Heart right ventricle (tissue), 16 donors: Measurements from ENCODE around the gene ABLIM2. TPM values are rescaled to one million over a fixed set of nuclear protein-coding genes. Genes with fewer than 3 reads are reported as not detected.

Experiments used
- ATAC-seq, 8 donors: fragments of 200-7000 bp; cut with Tn5 transposase; one replicate each; pipeline ENCODE4 v1.9.1; 2020; ENCODE audit warnings: mild to moderate bottlenecking in 8 of 8, moderate library complexity in 8 of 8, moderate number of reproducible peaks in 1 of 8
- DNase-seq, 2 donors: peaks; one replicate each; pipeline ENCODE4 v3.0.0-alpha.2; 2020
- H3K27ac ChIP-seq, 10 donors: fragments of 200-600 bp; sonication (generic) in 2 of 10; one replicate each; pipeline versions ENCODE4 v1.5.0 to v1.8.0; 2020 to 2022; ENCODE audit warnings: mild to moderate bottlenecking in 3 of 10
- H3K27me3 ChIP-seq, 7 donors: fragments of 200-600 bp; one replicate each; pipeline ENCODE4 v1.8.0; 2021 to 2022; ENCODE audit warnings: mild to moderate bottlenecking in 2 of 7
- H3K36me3 ChIP-seq, 9 donors: fragments of 200-600 bp; sonication (generic) in 1 of 9; one replicate each; pipeline versions ENCODE4 v1.5.0 to v1.8.0; 2020 to 2022; ENCODE audit warnings: mild to moderate bottlenecking in 2 of 9
- H3K4me1 ChIP-seq, 9 donors: fragments of 200-600 bp; sonication (generic) in 1 of 9; one replicate each; pipeline versions ENCODE4 v1.5.0 to v1.8.0; 2020 to 2022; ENCODE audit warnings: mild to moderate bottlenecking in 4 of 9
- H3K4me3 ChIP-seq, 10 donors: fragments of 200-600 bp; sonication (generic) in 2 of 10; one replicate each; pipeline versions ENCODE4 v1.5.0 to v1.8.0; 2020 to 2022; ENCODE audit warnings: mild to moderate bottlenecking in 7 of 10, moderate library complexity in 2 of 10
- H3K9me3 ChIP-seq, 11 donors: fragments of 200-600 bp in 10 of 11; sonication (generic) in 2 of 11; one replicate each; pipeline versions ENCODE4 v1.5.0 to v1.8.0; 2013 to 2022; ENCODE audit warnings: mild to moderate bottlenecking in 2 of 11, control low read depth in 1 of 11, moderate library complexity in 1 of 11
- WGBS, 2 donors: extraction: QIAGEN DNeasy Blood & Tissue Kit; methylation state at CpG; one replicate each; pipeline ENCODE4 v1.1.7; 2013; ENCODE audit warnings: inconsistent platforms in 1 of 2; 5-methylcytosine and 5-hydroxymethylcytosine counted together
- intact Hi-C, 10 donors: fragments of 100-400 bp; cut with DNase I; formaldehyde crosslinking; loops; one replicate each; pipeline versions ENCODE4 v1.11.1 to v1.14.2; 2022
- polyA plus RNA-seq, 2 donors: library from polyadenylated mRNA; stranded (reverse); fragments of 200-250 nt; gene quantifications; one replicate each; pipeline ENCODE4 v1.2.3, GENCODE V29; 2013
- total RNA-seq, 10 donors: library from RNA; stranded (reverse); fragmentation: NEBNext Ultra II Directional in 3 of 10; extraction: Animal tissue kit (Norgen Biotek cat#: 25700) in 3 of 10; gene quantifications; one replicate each; pipeline versions ENCODE4 v1.2.1 to v1.2.4, GENCODE V29; 2021 to 2023
- TF ChIP-seq, protein P1 (sequence below), 9 donors: fragments of 200-600 bp; sonication (generic) in 2 of 9; IDR thresholded peaks; one replicate each; pipeline versions ENCODE4 v1.5.0 to v1.8.0; 2021 to 2022; ENCODE audit warnings: antibody characterized with exemption in 9 of 9, mild to moderate bottlenecking in 5 of 9, moderate library complexity in 1 of 9
- donor health status: Arrhythmogenic right ventricular cardiomyopathy.
- donor health status: ischemic (EF 13 %, LVEDD 7.1; RV severe dilation, severe dysfunction).
- donor health status: healthy with polysubstance abuse.
- donor health status: DM: no; HTN: yes; CAD: no.
- donor health status: DM: no; HTN: no; CAD: no.
- donor health status: ischemic (EF 25% LVEDD 6.9; RV normal size, moderate dysfunction).
- donor health status: ischemic (EF 25% LVEDD 5.7; RV mildly dilated, moderate dysfunction).
- donor health status: healthy.
- donor health status: DM: yes; HTN: yes; CAD: no.
- donor health status: Ischemic cardiomyopathy.
- donor health status: ischemic (EF 35%, LVEDD 5.7; RV mildly dilated, moderate dysfunction).
- donor health status: nonischemic (EF 11% LVEDD 7.7; RV severe dilation, severe dysfunction).
- donor health status: DM: yes; HTN: yes; CAD: no.
- donor health status: PGD.
- donor health status: ischemic (EF 29% LVEDD 5.4; RV normal size, mild dysfunction).
- donor health status: nonischemic (EF 23%, LVEDD 6.1; RV moderate dilation, normal function).

ABLIM2 gene
- total and polyA plus RNA-seq, 12 donors = 7.2 to 27.8 (median 17.6) TPM

DNA sequence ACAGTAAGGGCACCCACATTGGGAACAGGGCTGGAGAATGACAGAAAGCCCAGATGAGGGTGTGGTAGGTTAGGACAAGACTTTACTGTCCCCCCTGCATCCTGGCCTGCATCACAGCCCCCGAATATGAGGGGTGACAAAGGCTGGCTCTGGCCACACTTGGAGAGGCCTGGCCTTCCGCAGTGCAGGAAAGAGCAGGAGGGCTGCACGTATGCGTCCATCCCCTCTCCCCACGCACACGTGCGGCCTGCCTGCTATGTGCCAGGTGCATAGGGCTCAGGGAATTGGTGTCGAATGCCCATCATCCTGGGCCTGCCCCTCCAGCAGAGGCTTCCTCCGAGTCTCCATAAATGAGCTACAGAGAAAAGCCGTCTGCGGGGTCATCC is 80.5 kb downstream of the ABLIM2 start:
- Histone ChIP-seq H3K36me3 (no peaks in the 10 kb centered on the region), H3K4me1 (peaks cover 6 to 29% (median 18%) of the 10 kb centered on the region in 9 donors), H3K27me3 (peaks cover 0 to 5% (median 0%) of the 10 kb centered on the region in 7 donors), H3K9me3 (no peaks in the 10 kb centered on the region), H3K4me3 (no peak overlapping the region), H3K27ac (no peak overlapping the region)
- 88 to 89% methylated on average over 11 of the region's 11 CpGs for WGBS, 2 donors
- TF ChIP-seq, protein P1, sequence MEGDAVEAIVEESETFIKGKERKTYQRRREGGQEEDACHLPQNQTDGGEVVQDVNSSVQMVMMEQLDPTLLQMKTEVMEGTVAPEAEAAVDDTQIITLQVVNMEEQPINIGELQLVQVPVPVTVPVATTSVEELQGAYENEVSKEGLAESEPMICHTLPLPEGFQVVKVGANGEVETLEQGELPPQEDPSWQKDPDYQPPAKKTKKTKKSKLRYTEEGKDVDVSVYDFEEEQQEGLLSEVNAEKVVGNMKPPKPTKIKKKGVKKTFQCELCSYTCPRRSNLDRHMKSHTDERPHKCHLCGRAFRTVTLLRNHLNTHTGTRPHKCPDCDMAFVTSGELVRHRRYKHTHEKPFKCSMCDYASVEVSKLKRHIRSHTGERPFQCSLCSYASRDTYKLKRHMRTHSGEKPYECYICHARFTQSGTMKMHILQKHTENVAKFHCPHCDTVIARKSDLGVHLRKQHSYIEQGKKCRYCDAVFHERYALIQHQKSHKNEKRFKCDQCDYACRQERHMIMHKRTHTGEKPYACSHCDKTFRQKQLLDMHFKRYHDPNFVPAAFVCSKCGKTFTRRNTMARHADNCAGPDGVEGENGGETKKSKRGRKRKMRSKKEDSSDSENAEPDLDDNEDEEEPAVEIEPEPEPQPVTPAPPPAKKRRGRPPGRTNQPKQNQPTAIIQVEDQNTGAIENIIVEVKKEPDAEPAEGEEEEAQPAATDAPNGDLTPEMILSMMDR (IDR thresholded peaks at IDR 0.05) = no peak
- DNase-seq (no peak), ATAC-seq (no peak)
- intact Hi-C loops = no loop called here

DNA sequence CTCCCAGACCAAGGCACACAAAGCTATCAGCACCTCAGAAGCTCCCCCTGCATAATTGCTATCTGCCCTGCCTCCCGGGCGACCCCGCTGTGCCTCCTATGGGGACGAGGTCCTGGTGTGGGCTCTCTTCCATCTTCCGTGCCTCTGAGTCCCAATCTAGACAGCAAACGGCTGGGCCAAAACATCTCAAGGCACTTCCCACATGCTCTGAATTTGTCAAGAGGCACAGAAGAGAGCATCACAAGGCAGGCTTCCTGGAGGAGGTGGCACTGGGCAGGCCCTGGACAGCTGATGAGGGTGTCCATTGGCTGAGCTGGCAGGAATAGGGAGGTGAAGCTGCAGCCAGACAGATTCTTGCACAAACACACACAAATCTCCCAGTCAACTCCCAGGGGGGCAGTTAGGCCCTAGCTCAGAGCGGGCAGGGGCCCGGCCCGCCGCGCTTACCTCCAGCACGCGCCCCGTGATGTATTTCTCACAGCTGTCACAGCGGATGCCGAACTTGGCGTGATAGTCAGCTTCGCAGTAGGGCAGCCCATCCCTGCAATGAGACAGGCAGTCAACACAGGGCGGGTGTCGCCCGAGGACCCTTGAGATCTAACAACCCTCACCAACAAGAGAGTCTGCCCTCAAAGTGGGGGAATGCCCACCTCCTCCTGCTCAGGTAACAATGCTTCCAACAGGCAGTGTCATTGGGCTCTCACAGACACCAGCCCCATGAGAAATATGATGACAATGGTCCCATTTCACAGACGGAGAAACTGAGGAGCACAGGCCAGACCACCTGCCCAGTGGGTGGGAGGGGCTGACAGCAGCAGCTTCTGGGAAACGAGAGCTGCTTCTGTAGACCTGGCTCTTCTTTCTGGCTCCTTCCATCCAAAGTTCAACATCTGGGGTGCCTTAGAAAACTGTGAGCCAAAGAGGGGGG is 81.2 kb downstream of the ABLIM2 start:
- Histone ChIP-seq H3K36me3 (no peaks in the 10 kb centered on the region), H3K27me3 (peaks cover 0 to 5% (median 0%) of the 10 kb centered on the region in 7 donors), H3K9me3 (no peaks in the 10 kb centered on the region), H3K4me1 (peaks cover 6 to 29% (median 18%) of the 10 kb centered on the region in 9 donors), H3K4me3 (no peak overlapping the region), H3K27ac (no peak overlapping the region)
- DNase-seq (no peak), ATAC-seq (no peak)
- intact Hi-C loops = no loop called here
- 90% methylated on average over 23 of the region's 23 CpGs for WGBS, 2 donors
- TF ChIP-seq, protein P1 (IDR thresholded peaks at IDR 0.05) = no peak

DNA sequence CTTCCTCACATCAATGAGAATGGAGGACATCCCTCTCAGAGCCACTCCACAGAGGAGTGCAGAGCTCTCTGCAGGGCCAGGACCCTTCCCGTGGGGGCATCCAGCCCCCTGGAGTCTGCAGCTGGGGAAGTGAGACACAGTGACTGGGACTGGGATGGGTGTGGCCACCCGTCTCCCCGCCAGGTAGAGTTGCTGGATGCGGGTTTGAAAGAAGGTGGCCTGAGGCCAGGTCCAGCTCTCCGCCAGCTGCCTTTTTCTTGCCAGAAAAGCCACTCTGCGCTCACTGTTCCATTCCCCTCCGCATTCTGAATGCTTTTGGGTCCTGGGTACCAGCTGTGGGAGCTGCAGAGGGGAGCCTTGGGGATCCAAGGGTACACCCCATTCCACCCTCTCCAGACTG is 82.6 kb downstream of the ABLIM2 start:
- peaks cover 6 to 26% (median 18%) of the 10 kb centered on the region in 9 donors for H3K4me1 ChIP-seq
- no peak for ATAC-seq
- intact Hi-C loops = no loop called here
- H3K27ac ChIP-seq = no peak overlapping the region
- no peaks in the 10 kb centered on the region for H3K9me3 ChIP-seq
- 72 to 76% methylated on average over 7 of the region's 7 CpGs for WGBS, 2 donors
- H3K27me3 ChIP-seq = peaks cover 0 to 9% (median 5%) of the 10 kb centered on the region in 7 donors
- no peaks in the 10 kb centered on the region for H3K36me3 ChIP-seq
- DNase-seq = no peak
- TF ChIP-seq, protein P1 (IDR thresholded peaks at IDR 0.05) = no peak
- H3K4me3 ChIP-seq = no peak overlapping the region

DNA sequence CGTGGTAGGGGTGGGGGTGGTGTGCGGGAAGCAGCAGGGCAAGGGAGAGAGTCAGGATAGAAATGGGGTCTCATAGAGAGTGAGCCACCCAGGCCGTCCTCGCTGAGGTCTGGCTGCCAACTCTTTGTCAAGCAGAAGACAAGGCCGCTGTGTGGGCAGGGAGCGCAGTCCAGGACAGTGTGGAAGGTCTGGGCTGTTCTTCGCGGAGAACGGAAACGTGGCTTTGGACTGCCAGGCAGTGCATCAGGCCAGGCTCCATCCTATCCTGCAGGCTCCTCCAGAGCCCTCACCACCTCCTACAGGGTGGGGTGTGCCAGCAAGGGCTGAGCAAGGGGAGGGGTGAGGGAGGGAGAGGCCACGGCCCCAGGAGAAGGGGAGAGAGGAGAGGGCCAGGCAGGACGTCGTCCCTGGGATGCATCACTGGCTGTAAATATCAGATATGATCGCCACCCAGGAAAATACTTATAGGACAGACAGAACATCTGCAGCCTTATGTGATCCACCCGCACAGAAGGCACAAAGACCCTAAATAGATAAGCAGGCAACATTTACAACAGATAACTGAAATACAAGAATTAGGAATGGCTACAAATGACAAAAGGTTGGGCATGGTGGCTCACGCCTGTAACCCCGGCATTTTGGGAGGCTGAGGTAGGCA is 85.3 kb downstream of the ABLIM2 start:
- ATAC-seq (no peak), DNase-seq (no peak)
- no peaks in the 10 kb centered on the region for H3K36me3 ChIP-seq
- TF ChIP-seq, protein P1 (IDR thresholded peaks at IDR 0.05) = no peak
- no peak overlapping the region for H3K4me3 ChIP-seq
- intact Hi-C loops = no loop called here
- 79 to 84% methylated on average over 16 to 17 of the region's 17 CpGs for WGBS, 2 donors
- H3K27me3 ChIP-seq = peaks cover 0 to 15% (median 6%) of the 10 kb centered on the region in 7 donors
- no peak overlapping the region for H3K27ac ChIP-seq
- H3K4me1 ChIP-seq = peaks cover 0 to 3% (median 0%) of the 10 kb centered on the region in 9 donors
- H3K9me3 ChIP-seq = no peaks in the 10 kb centered on the region
